HG03432 (cell line): ENCODE results near the gene DLD.
"Not testable (repeated sequence)": the region's sequence is repeated elsewhere in the genome, so short reads cannot be mapped to it uniquely, and the experiment has no call there.

Experiments used
- ATAC-seq: cut with Tn5 transposase; IDR thresholded peaks from one replicate; pipeline ENCODE4 v1.9.1; 2021; ENCODE audit warnings: mild to moderate bottlenecking, moderate library complexity; ENCODE audit not compliant: unreplicated experiment

DLD gene

GRCh38 chr7:107914831-107915230 is 23.8 kb downstream of the DLD start:
- no peak for ATAC-seq

DNA sequence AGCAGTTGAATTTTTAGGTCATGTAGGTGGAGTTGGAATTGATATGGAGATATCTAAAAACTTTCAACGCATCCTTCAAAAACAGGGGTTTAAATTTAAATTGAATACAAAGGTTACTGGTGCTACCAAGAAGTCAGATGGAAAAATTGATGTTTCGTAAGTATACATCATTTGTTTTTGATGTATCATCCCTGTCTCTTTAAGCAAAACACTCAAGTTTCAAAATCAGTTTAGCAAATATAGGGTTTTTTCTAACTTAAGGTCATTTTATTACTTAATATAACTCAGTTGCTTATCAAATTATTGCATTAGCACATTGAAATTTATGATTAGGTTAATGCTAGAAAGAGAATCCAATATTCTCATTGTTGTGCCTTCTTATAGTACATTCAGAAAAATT is 24.6 kb downstream of the DLD start:
- no peak for ATAC-seq

- peak; percentile 88 for ATAC-seq
Measured at GRCh38 chr7:107917763-107918651, 27.0 kb downstream of the DLD start.

DNA sequence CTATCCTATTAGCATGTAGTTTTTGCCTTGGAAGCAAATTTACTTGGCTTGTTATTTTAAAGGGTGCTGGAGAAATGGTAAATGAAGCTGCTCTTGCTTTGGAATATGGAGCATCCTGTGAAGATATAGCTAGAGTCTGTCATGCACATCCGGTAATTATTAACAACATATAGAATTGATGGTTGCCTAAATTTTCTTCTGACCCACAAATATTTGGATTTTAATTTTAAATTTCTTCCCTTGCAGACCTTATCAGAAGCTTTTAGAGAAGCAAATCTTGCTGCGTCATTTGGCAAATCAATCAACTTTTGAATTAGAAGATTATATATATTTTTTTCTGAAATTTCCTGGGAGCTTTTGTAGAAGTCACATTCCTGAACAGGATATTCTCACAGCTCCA is 28.0 kb downstream of the DLD start:
- ATAC-seq: no peak

DNA sequence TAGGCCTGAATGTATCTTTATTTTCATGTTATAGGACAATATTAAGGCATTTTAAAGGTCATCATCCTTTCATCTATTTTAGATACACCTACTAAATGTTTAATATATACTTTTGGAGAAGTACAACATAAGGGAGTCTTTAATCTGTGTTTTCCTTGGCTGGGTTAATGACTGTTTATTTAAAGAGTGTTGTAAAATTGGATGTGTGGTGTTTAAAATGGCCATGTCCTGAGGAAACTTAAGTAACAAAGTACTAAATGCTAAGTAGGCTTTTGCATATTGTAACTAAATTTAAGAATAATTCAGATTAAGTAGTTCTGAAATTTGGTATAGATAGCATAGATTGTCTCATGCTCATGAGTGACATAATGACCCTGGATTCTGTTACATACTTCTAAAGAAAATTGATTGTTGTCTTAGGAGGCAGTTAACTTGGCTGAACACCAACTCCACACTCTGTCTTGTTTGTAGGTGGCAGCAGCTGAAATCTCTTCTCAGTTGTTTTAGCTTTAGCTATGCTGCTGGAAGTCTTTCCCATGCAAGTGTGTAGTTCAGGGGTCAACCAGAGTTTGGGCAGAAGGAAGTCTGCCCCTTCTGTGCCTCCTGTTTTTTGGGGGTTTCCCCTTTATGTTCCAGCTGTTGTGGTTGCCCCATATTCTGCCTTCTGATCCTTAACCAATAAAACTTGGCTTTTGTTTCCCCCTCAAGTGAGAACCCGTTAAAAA is 29.2 kb downstream of the DLD start:
- ATAC-seq: no peak

GRCh38 chr7:107921826-107922225 is 30.8 kb downstream of the DLD start:
- not testable (repeated sequence) for ATAC-seq

- no peak for ATAC-seq
Measured at GRCh38 chr7:107922886-107923285, 31.9 kb downstream of the DLD start.

- peak; percentile 93 for ATAC-seq
Measured at GRCh38 chr7:107924841-107925504, 34.0 kb downstream of the DLD start.

GRCh38 chr7:107926481-107926880 is 35.5 kb downstream of the DLD start:
- no peak for ATAC-seq

DNA sequence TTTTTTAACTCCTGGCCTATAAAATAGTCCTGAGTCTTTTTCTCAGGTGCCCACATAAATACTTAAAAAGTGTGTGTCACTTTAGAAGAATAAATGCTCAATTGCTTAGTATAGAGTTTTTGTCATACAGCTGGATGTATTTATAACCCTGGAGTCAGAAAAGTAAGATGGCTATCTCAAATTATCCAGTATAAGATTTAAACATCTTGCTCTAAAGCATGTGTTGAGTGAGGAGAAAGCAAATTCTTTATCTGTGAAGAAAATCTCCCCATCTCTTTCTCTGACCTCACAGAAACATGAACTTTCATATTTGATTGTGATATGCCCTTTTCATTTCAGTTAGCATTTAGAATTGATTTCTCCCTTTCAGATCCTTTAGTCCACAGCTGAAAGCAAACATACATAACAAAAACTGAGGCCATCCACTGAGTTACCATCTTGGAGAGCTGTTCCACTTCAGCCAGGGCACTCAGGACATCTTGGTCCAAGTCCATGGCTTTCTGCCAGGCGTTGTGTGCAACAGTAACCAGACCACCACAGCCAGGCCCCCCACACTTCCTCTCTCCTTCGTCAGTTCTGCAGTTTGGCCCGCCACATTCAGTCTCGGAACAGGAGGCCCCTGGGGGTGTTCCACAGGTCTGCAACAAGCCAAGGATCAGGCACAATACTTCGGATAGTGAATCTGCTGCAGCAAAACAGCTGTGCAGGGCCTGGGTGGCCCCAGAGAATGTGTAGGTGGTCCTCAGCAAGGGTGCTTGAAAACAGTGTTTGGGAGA is 40.9 kb downstream of the DLD start:
- ATAC-seq: no peak

GRCh38 chr7:107932805-107933204 is 41.8 kb downstream of the DLD start:
- ATAC-seq: no peak

DNA sequence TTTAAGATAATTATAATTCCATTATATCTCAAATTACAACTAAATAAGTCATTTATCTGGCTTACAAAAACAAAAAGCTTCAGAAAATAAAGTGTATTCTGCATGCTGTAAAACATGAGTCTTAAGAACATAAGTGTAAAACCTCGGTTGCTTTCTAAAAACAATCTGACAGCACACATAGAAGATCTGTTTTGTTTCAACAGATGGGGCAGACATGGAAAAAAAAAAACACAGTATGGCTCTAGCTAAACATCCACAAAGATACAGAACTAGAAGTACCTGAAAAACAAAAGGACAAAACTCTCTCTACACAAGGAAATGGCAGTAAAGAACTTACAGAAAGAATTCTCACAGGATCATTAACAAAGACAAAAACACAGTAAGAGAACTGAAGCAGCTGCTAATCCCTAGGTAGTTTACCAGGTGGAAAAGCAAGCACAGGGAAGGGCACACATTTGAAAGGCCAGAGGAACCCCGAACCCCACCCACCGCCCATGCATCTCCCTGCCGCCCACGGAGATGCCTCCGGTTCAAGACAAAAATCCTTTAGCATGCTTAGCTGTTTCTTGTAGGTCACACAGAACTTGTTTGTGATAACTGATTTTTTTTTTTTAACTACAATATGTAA is 42.5 kb downstream of the DLD start:
- ATAC-seq: no peak

DNA sequence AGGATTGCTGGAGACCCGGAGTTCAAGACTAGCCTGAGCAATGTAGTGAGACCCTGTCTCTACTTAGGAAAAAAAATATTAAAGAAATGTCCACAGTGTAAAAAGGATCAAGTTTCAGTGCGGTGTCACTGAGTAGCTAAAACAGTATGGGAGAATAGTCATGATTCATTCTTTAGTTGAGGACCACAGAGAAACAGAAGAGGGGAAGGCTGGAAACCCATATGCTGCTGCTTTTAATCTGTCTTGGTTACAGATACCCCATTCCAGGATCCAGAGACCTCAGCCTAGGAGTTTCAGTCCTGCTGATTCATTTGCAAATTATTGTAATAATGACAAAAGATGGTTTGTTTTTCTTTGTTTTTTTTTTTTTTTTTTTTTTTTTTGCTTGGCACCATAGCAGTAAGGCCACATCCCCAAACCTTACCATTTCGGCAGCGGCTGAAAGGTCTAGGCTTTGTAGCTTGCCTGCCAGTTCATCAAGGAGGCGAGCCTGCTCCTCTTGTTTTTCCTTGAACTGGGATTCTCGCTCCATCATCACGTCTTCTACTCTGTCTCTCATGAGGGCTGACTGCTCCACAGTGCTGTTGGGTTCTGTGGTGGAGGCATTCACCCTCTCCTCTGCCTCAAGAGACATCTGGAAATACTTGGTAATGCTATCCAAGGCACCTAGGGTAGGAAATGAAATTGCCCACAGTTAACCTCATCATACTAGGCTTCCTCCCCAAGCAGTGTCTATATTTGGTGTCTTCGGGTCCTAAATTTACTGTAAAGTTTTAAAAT is 44.2 kb downstream of the DLD start:
- no peak for ATAC-seq

DNA sequence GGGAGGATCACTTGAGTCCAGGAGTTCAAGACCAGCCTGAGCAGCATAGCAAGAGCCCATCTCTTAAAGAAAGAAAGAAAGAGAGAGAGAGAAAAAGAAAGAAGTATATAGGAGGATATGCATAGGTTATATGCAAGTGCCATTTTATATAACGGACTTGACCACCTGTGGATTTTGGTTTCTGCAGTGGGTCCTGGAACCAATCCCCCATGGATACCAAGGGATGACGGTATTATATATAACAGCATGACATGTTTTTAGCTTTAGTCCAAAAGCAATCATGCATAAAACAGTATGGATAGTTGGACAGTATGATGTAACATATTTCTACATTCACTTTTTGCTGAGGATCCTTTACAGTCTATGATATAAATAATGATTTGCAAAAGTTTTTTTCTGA is 45.3 kb downstream of the DLD start:
- ATAC-seq: no peak

GRCh38 chr7:107937531-107937930 is 46.5 kb downstream of the DLD start:
- no peak for ATAC-seq

- ATAC-seq: no peak
Measured at GRCh38 chr7:107938456-107939250, 47.7 kb downstream of the DLD start.

- no peak for ATAC-seq
Measured at GRCh38 chr7:107939573-107940489, 48.8 kb downstream of the DLD start.

- no peak for ATAC-seq
Measured at GRCh38 chr7:107940951-107941350, 50.0 kb downstream of the DLD start.
